ENCODE measurements around the gene RSPH4A.

The RSPH4A gene

DNA sequence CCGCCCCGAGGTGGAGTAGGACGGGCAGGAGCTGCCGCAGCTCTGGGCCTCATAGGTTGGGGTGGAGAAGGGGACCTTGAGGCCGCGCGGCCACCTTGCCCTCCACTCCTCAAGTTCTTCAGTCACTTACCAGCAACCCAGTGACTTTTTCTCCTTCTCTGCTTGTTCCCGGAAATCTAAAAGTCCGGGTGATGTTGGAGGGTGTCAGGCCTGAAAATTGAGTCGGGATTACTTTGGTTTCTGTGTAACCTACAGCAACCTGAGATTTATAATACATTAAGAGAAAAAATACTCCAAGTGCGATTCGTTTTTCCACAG lies 44.6 kb upstream of the RSPH4A start:
- TF ChIP-seq, protein P1, sequence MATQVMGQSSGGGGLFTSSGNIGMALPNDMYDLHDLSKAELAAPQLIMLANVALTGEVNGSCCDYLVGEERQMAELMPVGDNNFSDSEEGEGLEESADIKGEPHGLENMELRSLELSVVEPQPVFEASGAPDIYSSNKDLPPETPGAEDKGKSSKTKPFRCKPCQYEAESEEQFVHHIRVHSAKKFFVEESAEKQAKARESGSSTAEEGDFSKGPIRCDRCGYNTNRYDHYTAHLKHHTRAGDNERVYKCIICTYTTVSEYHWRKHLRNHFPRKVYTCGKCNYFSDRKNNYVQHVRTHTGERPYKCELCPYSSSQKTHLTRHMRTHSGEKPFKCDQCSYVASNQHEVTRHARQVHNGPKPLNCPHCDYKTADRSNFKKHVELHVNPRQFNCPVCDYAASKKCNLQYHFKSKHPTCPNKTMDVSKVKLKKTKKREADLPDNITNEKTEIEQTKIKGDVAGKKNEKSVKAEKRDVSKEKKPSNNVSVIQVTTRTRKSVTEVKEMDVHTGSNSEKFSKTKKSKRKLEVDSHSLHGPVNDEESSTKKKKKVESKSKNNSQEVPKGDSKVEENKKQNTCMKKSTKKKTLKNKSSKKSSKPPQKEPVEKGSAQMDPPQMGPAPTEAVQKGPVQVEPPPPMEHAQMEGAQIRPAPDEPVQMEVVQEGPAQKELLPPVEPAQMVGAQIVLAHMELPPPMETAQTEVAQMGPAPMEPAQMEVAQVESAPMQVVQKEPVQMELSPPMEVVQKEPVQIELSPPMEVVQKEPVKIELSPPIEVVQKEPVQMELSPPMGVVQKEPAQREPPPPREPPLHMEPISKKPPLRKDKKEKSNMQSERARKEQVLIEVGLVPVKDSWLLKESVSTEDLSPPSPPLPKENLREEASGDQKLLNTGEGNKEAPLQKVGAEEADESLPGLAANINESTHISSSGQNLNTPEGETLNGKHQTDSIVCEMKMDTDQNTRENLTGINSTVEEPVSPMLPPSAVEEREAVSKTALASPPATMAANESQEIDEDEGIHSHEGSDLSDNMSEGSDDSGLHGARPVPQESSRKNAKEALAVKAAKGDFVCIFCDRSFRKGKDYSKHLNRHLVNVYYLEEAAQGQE (IDR thresholded peaks at IDR 0.05; ENCODE audit: insufficient read depth in 1 of 2, low read depth in 2 of 2, low read length in 2 of 2): no peak
- TF ChIP-seq TAF1 (IDR thresholded peaks at IDR 0.05; ENCODE audit: borderline replicate concordance, insufficient read depth, low read length) (no peak), FOXP2 (optimal IDR thresholded peaks at IDR 0.05; ENCODE audit: borderline replicate concordance, extremely low read depth, extremely low read length, insufficient read depth) (no peak), SIN3A (IDR thresholded peaks at IDR 0.05; ENCODE audit: borderline replicate concordance, insufficient read depth, low read length) (no peak), POLR2AphosphoS5 (IDR thresholded peaks at IDR 0.05; ENCODE audit: low read depth, low read length) (no peak)

DNA sequence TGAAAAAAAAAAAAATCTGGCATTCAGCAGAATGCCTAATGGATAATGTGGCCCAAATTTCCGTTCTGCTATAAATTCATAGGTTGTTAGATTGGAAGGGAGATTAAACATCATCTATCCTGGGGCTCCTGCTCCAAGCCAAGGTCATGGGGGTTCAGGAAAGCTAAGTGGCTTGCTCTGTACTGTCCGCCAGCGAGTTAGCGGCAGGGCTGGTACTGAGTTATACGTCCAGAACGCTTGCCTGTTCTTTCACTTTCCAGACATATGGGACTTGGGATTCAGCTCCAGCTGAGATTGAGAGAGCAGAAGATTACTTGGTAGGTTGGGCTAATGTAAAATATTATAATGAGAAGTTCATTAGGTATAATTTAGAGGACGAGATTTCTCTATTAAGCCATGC lies 44.1 kb upstream of the RSPH4A start:
- TF ChIP-seq POLR2AphosphoS5 (IDR thresholded peaks at IDR 0.05; ENCODE audit: low read depth, low read length): no peak
- no peak for TF ChIP-seq TAF1 (IDR thresholded peaks at IDR 0.05; ENCODE audit: borderline replicate concordance, insufficient read depth, low read length)
- TF ChIP-seq, protein P1 (IDR thresholded peaks at IDR 0.05; ENCODE audit: insufficient read depth in 1 of 2, low read depth in 2 of 2, low read length in 2 of 2): no peak
- no peak for TF ChIP-seq SIN3A (IDR thresholded peaks at IDR 0.05; ENCODE audit: borderline replicate concordance, insufficient read depth, low read length)
- no peak for TF ChIP-seq FOXP2 (optimal IDR thresholded peaks at IDR 0.05; ENCODE audit: borderline replicate concordance, extremely low read depth, extremely low read length, insufficient read depth)

DNA sequence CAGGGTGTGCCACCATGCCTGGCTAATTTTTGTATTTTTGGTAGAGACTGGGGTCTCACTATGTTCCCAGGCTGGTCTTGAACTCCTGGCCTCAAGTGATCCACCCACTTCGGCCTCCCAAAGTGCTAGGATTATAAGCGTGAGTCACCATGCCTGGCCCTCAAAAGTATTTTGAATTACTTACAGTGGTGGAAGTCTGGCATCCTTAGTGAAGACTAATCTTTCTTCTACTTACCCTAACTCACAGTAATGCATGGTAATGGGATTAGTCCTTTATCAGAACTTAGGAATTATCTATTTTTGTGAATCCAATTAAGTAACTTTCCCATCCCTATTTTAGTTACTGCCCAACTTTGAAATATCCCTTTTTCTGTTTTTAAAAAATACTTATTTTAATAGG lies 41.1 kb upstream of the RSPH4A start:
- no peak for TF ChIP-seq FOXP2 (optimal IDR thresholded peaks at IDR 0.05; ENCODE audit: borderline replicate concordance, extremely low read depth, extremely low read length, insufficient read depth)
- TF ChIP-seq SIN3A (IDR thresholded peaks at IDR 0.05; ENCODE audit: borderline replicate concordance, insufficient read depth, low read length): no peak
- no peak for TF ChIP-seq POLR2AphosphoS5 (IDR thresholded peaks at IDR 0.05; ENCODE audit: low read depth, low read length)
- TF ChIP-seq TAF1 (IDR thresholded peaks at IDR 0.05; ENCODE audit: borderline replicate concordance, insufficient read depth, low read length): no peak
- TF ChIP-seq, protein P1 (IDR thresholded peaks at IDR 0.05; ENCODE audit: insufficient read depth in 1 of 2, low read depth in 2 of 2, low read length in 2 of 2): no peak

DNA sequence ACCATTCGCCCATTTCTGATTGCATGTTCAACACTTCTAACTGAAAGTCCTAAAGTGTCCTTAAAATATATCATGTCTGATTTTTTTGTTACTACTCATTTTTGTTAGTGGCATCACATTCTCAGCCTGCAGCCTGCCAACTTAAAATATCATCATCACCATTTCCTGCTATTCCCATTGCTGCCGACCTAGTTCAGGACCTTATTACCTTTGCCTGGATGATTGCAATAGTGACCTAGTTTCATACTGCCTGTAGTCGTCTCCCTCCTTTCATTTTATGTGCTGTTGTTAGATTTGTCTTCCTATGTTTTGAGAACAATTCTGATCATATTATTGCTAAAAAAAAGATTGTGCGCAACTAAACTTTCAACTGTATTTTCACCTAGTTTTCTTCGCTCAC lies 38.8 kb upstream of the RSPH4A start:
- TF ChIP-seq, protein P1 (IDR thresholded peaks at IDR 0.05; ENCODE audit: insufficient read depth in 1 of 2, low read depth in 2 of 2, low read length in 2 of 2): no peak
- no peak for TF ChIP-seq TAF1 (IDR thresholded peaks at IDR 0.05; ENCODE audit: borderline replicate concordance, insufficient read depth, low read length)
- TF ChIP-seq SIN3A (IDR thresholded peaks at IDR 0.05; ENCODE audit: borderline replicate concordance, insufficient read depth, low read length): no peak
- no peak for TF ChIP-seq FOXP2 (optimal IDR thresholded peaks at IDR 0.05; ENCODE audit: borderline replicate concordance, extremely low read depth, extremely low read length, insufficient read depth)
- TF ChIP-seq POLR2AphosphoS5 (IDR thresholded peaks at IDR 0.05; ENCODE audit: low read depth, low read length): no peak

DNA sequence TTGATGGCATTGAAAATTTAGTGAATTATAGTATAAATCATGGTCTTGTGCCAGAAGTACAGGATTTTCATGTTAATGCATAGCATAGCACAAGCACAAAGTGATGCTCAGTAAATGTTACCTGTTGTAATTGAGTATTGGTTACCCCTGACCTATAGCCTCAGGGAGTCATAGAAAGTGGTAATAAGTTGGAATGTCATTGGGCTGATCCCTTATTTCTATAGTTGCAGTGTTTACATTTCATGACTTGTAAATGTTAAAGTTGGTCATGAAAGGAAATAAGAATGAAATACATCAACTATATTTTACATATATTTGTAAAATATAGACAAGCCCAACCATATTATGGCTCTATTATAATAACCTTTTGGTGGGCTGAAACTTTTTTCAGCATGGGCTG lies 37.9 kb upstream of the RSPH4A start:
- TF ChIP-seq FOXP2 (optimal IDR thresholded peaks at IDR 0.05; ENCODE audit: borderline replicate concordance, extremely low read depth, extremely low read length, insufficient read depth) (no peak), POLR2AphosphoS5 (IDR thresholded peaks at IDR 0.05; ENCODE audit: low read depth, low read length) (no peak), SIN3A (IDR thresholded peaks at IDR 0.05; ENCODE audit: borderline replicate concordance, insufficient read depth, low read length) (no peak), TAF1 (IDR thresholded peaks at IDR 0.05; ENCODE audit: borderline replicate concordance, insufficient read depth, low read length) (no peak)
- TF ChIP-seq, protein P1 (IDR thresholded peaks at IDR 0.05; ENCODE audit: insufficient read depth in 1 of 2, low read depth in 2 of 2, low read length in 2 of 2): no peak

Measured in PFSK-1 (cell line).